IPS-18a (cell line): ENCODE measurements around the gene RFTN1.

Experiments
- H3K27ac ChIP-seq: one replicate; pipeline ENCODE4 v1.5.1; 2013; ENCODE audit warnings: low read length
- H3K27me3 ChIP-seq: one replicate; pipeline ENCODE4 v1.6.1; 2013; ENCODE audit warnings: mild to moderate bottlenecking, low read length; ENCODE audit not compliant: control insufficient read depth, insufficient read depth
- H3K36me3 ChIP-seq: one replicate; pipeline ENCODE4 v1.6.1; 2013; ENCODE audit warnings: low read depth, low read length; ENCODE audit not compliant: control insufficient read depth
- H3K4me1 ChIP-seq: one replicate; pipeline ENCODE4 v1.6.1; 2013; ENCODE audit warnings: low read depth, low read length; ENCODE audit not compliant: control insufficient read depth
- H3K4me3 ChIP-seq: one replicate; pipeline ENCODE4 v1.5.1; 2013; ENCODE audit warnings: low read length
- H3K9ac ChIP-seq: one replicate; pipeline ENCODE4 v1.6.1; 2013; ENCODE audit warnings: mild to moderate bottlenecking, low read length, moderate library complexity
- H3K9me3 ChIP-seq: one replicate; pipeline ENCODE4 v1.6.1; 2013; ENCODE audit warnings: low read depth, low read length; ENCODE audit not compliant: control insufficient read depth

RFTN1 gene

DNA sequence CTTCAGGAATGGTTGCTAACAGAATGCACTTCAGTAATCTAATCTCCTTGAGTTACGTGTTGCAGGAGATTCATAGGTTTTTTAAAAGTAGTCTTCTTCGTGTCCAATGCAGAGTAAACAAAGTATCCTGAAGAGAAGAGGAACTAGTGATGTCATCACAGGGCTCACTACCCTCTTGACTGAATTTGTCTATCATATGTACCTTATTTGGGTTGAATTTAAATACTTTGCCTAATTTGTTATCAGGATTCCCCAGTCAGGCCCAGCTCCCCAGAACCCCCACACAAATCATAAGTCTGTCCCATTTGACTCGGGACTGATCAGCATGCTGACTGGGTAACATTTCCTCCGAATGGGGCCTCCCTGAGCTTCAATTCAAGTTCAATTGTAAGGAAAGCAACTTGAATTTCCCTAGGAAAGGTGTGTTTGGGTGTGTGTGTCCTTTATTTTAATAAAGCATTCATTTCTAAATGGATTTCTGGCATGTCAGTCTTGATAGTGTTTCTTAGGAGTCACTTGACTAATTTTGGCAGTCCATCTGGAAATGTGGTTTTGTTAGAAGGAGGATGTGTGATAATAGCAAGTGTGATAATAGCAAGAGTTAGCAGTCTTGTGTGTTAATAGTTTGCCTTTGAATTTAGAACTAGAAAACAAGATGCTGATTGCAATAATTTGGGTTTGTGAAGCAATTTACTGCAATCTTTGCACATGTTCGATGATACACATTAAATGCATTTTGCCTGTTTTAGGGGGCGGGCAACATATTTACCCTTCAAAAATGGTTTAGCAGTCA, 226.6 kb downstream of the RFTN1 start:
- Histone ChIP-seq H3K9ac (no peak overlapping the region), H3K9me3 (no peaks in the 10 kb centered on the region), H3K27ac (no peak overlapping the region), H3K4me1 (no peaks in the 10 kb centered on the region), H3K27me3 (no peaks in the 10 kb centered on the region), H3K36me3 (peaks cover 20% of the 10 kb centered on the region), H3K4me3 (no peak overlapping the region)

DNA sequence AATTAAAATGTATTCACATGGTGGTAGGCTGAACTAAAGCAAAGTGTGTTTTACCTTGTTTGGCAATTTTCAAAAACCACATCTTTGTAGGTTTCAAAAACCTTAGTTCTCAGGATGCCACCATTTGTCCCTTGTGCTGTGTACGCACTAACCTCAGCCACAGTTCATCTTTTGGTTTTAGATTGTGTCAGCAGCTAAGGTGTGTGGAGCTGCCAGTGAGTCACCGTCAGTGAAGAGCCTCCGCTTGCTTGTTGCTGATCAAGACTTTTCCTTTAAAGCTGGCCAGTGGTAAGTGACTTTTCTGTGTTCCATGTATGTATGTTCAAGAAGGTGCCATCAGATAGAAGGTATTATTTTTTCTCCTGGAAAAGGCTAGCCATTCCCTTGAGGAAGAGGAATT, 227.3 kb downstream of the RFTN1 start:
- Histone ChIP-seq H3K27me3 (no peaks in the 10 kb centered on the region), H3K36me3 (peaks cover 19% of the 10 kb centered on the region), H3K27ac (no peak overlapping the region), H3K9ac (no peak overlapping the region), H3K9me3 (no peaks in the 10 kb centered on the region), H3K4me1 (no peaks in the 10 kb centered on the region), H3K4me3 (no peak overlapping the region)

DNA sequence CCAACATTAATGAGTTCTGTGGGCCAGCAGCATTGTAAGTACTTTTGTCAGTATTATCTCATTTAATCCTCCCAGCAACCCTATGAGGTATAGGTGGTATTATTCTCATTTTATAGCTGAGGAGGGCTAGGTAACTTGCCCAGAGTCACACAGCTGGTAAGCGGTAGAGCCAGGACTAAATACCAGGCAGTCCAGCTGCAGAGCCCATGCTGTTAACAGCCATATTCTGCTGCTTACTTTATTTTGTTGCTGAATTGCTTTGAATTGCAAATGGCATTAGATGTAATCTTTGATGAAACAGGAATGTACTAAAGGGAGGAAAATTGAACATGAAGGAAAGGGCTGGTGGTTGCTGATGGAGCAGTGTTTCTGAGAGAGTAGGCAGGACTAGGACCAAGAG, 228.9 kb downstream of the RFTN1 start:
- no peak overlapping the region for H3K4me3 ChIP-seq
- H3K4me1 ChIP-seq = no peaks in the 10 kb centered on the region
- no peak overlapping the region for H3K27ac ChIP-seq
- peaks cover 23% of the 10 kb centered on the region for H3K36me3 ChIP-seq
- no peaks in the 10 kb centered on the region for H3K27me3 ChIP-seq
- no peaks in the 10 kb centered on the region for H3K9me3 ChIP-seq
- H3K9ac ChIP-seq = no peak overlapping the region

DNA sequence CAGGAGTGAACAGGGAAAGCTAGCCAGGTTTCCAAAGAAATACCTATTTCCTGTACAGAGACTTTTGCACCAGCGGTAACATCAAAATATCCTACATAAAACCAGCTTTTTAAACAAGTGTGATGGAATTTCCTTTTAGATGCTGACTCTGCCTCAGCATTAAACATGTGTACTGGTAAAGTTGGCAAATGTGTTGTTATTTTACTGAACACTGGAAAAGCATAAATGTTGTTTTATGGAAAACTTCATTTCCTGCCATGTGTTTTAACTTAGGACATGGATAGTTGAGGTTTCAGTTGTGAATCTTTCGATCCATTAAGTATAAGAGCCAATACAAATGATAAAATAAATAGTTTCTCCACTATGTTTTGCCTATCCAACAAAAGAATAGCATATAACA, 232.8 kb downstream of the RFTN1 start:
- no peak overlapping the region for H3K27ac ChIP-seq
- H3K9me3 ChIP-seq = no peaks in the 10 kb centered on the region
- peaks cover 30% of the 10 kb centered on the region for H3K36me3 ChIP-seq
- H3K4me1 ChIP-seq = no peaks in the 10 kb centered on the region
- H3K4me3 ChIP-seq = no peak overlapping the region
- H3K9ac ChIP-seq = no peak overlapping the region
- no peaks in the 10 kb centered on the region for H3K27me3 ChIP-seq

DNA sequence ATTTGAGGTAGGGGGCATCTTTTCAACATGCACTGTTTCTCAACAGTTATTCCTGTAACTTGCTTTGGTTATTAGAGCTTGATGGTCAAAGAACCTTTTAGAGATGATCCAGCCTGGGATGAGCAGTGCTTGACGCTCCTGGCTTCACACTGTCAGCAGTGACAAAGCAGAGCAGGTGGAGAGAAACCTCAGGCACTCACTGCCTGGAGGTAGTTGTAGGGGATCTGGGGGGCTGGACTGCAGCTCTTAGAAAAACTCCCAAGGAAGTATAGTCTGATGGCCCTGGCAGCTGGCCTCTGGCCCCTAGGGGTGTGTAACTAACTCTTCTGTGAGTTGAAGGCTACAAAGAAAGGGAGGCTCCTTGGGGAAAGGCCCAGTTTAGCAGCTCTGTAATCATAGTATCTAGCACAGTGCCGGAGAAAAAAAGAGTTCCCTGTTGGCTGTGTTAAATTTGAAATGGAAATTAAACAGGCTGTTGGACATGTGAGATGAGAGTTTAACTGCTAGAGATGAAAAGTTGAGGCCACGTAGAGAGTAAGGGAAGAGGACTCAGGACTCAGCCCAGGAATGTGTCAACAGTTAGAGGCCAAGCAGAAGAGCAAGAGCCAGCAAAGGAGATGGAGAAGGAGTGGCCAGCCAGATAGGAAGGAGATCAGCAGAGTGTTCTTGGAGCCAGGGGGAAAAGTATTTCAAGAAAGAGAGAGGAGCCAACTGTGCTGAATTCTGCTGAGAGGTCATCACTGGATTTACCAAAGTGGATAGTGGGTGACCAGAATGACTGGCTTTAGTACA, 234.3 kb downstream of the RFTN1 start:
- Histone ChIP-seq H3K36me3 (peaks cover 41% of the 10 kb centered on the region), H3K4me1 (no peaks in the 10 kb centered on the region), H3K9me3 (no peaks in the 10 kb centered on the region), H3K9ac (no peak overlapping the region), H3K27ac (no peak overlapping the region), H3K27me3 (no peaks in the 10 kb centered on the region), H3K4me3 (no peak overlapping the region)

DNA sequence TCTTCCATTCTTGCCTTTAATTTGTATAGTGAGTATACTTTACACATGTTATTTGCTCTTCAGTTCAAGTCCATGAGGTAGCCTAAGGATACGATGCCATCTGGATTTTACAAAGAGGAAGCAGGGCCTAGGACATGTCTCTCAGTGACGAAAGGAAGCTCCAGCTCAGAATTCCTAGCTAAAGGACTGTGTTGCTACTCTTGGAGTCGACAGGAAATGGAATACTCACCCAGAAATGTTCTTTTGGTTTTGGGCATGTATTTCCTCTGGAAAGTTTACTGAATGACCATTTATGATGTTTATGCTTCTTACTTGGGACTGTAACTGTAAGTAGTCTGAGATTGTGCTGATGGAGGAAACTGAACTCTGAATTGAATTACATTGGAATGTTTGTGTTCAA, 236.0 kb downstream of the RFTN1 start:
- Histone ChIP-seq H3K27me3 (no peaks in the 10 kb centered on the region), H3K36me3 (peaks cover 47% of the 10 kb centered on the region), H3K4me1 (no peaks in the 10 kb centered on the region), H3K9me3 (no peaks in the 10 kb centered on the region), H3K4me3 (no peak overlapping the region), H3K27ac (no peak overlapping the region), H3K9ac (no peak overlapping the region)

DNA sequence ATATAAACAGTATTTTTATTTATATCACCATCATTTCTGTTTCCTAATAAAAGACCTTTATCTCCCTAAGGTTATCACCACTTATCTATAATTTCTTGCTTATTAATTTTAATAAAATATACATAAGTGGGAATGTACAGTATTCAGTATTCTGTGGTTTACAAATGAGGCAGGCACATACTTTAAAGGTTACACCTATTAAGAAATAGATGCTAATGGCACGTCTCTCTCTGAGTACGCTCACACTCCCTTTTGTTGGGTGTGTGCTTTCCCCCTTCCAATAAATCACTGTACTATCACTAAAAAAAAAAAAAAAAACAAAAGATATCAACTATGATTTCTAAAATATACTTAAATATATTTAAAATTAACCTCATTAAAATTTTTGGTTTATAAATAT, 239.6 kb downstream of the RFTN1 start:
- H3K9me3 ChIP-seq = no peaks in the 10 kb centered on the region
- no peak overlapping the region for H3K27ac ChIP-seq
- no peak overlapping the region for H3K4me3 ChIP-seq
- no peak overlapping the region for H3K9ac ChIP-seq
- H3K27me3 ChIP-seq = no peaks in the 10 kb centered on the region
- no peaks in the 10 kb centered on the region for H3K4me1 ChIP-seq
- peaks cover 64% of the 10 kb centered on the region for H3K36me3 ChIP-seq

DNA sequence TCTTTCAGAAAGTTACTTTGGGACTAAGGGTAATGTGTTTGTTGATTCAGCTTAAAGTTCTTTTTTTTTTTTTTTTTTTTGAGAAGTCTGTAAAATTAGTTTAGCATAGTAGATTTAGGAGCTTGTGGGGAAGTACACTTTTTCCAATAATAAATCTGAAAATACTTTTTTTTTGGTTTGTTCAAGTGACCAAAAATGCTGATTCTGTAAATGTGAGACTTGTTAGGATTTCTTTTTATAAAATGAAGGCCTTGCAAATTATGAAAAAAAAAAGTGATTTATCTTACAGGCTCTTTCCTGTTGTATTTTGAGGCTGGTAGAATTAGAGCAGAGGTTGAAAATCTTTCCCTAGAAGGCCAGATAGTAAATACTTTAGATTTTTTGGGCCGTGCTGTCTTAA, 240.9 kb downstream of the RFTN1 start:
- Histone ChIP-seq H3K27me3 (no peaks in the 10 kb centered on the region), H3K27ac (no peak overlapping the region), H3K9me3 (no peaks in the 10 kb centered on the region), H3K36me3 (peaks cover 57% of the 10 kb centered on the region), H3K4me1 (no peaks in the 10 kb centered on the region), H3K9ac (no peak overlapping the region), H3K4me3 (no peak overlapping the region)

DNA sequence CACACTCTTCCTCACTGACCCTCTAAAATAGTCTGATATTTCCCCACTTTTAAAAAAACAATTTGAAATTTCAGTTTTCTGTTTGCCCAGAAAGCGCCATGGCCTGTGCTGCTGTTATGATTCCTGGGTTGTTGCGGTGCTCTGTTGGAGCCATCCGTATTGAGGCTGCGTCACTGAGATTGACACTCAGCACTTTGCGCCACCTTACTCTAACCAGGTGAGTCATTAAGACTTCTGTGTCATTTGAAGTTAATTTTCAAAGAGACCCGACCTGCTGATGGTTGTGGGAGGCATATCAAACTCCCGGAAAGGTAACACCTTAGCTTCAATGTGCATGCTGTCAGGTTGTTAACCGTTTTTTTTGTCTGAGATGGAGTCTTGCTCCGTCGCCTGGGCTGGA, 242.6 kb downstream of the RFTN1 start:
- H3K4me3 ChIP-seq = no peak overlapping the region
- H3K27me3 ChIP-seq = no peaks in the 10 kb centered on the region
- peaks cover 4% of the 10 kb centered on the region for H3K4me1 ChIP-seq
- H3K27ac ChIP-seq = no peak overlapping the region
- no peak overlapping the region for H3K9ac ChIP-seq
- no peaks in the 10 kb centered on the region for H3K9me3 ChIP-seq
- peaks cover 48% of the 10 kb centered on the region for H3K36me3 ChIP-seq

DNA sequence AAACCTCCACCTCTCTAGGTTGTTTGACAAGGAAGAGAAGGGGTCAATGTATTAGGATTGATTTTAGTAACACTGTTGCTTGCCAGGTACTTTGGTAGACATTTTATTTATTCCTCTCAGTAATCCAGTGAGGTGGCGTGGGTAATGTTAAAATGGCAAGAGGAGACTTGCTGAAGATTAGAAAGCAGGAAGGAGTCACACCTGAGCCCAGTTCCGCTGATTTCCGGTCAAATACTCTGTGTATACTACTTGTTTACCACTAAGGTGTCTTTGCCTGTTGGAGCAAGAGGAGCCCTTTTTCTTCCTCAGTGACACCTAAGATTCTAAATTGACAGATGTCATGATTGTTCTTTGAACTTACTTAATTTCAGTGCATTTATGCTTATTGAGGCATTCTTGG, 246.8 kb downstream of the RFTN1 start:
- H3K4me3 ChIP-seq = no peak overlapping the region

More for the DNA sequence above, 246.8 kb downstream of the RFTN1 start:
- Histone ChIP-seq H3K27me3 (no peaks in the 10 kb centered on the region), H3K9ac (no peak overlapping the region), H3K4me1 (peaks cover 6% of the 10 kb centered on the region), H3K9me3 (no peaks in the 10 kb centered on the region), H3K27ac (no peak overlapping the region), H3K36me3 (peaks cover 17% of the 10 kb centered on the region)
